Esophagus muscularis mucosa (tissue), 4 donors: ENCODE data around the gene STRBP. TPM values are rescaled to one million over a fixed set of nuclear protein-coding genes. Genes with fewer than 3 reads are reported as not detected.

Experiments used
- DNase-seq: peaks from one replicate; pipeline ENCODE4 v3.0.0-alpha.2; 2017; ENCODE audit errors: extremely low spot score
- H3K27ac ChIP-seq, 4 donors: fragments of 200-600 bp; sonication (generic); replicated peaks in 1 of 4; 1 replicate in 3 of 4; 2 replicates in 1 of 4; pipeline ENCODE4 v1.5.1; 2016 to 2019; ENCODE audit warnings: mild to moderate bottlenecking in 1 of 4
- H3K27me3 ChIP-seq, 4 donors: fragments of 200-600 bp; sonication (generic); one replicate each; pipeline versions ENCODE4 v1.5.1 to v1.6.0; 2016 to 2019
- H3K36me3 ChIP-seq, 4 donors: fragments of 200-600 bp; sonication (generic); one replicate each; pipeline ENCODE4 v1.5.1; 2016 to 2019
- H3K4me1 ChIP-seq, 4 donors: fragments of 200-600 bp; sonication (generic); one replicate each; pipeline ENCODE4 v1.5.1; 2016 to 2019
- H3K4me3 ChIP-seq, 4 donors: fragments of 200-600 bp; sonication (generic); 1 replicate in 2 of 4; 2 replicates in 2 of 4; pipeline ENCODE4 v1.5.1; 2016 to 2019; ENCODE audit warnings: mild to moderate bottlenecking in 4 of 4, moderate library complexity in 1 of 4
- H3K9me3 ChIP-seq, 4 donors: fragments of 200-600 bp; sonication (generic); 1 replicate in 3 of 4; 2 replicates in 1 of 4; pipeline ENCODE4 v1.5.1; 2016 to 2019
- CTCF ChIP-seq, 3 experiments: fragments of 200-600 bp in 2 of 3; fragments of 450-650 bp in 1 of 3; sonication (generic) in 2 of 3; IDR thresholded peaks; one replicate each; pipeline ENCODE4 v1.5.1; 2017 to 2019; ENCODE audit warnings: antibody characterized with exemption in 3 of 3, mild to moderate bottlenecking in 2 of 3, moderate library complexity in 1 of 3
- EP300 ChIP-seq: sonication (generic); formaldehyde crosslinking; IDR thresholded peaks from one replicate; pipeline ENCODE4 v1.6.1; 2017; ENCODE audit warnings: antibody characterized with exemption
- POLR2A ChIP-seq: fragments of 450-650 bp; IDR thresholded peaks from one replicate; pipeline ENCODE4 v1.6.1; 2017; ENCODE audit warnings: antibody characterized with exemption, moderate library complexity, mild to moderate bottlenecking, low read depth
- POLR2AphosphoS5 ChIP-seq, 2 donors: sonication (generic); formaldehyde crosslinking; IDR thresholded peaks; one replicate each; pipeline ENCODE4 v1.6.1; 2017; ENCODE audit warnings: antibody characterized with exemption in 2 of 2
- WGBS: methylation state at CpG from one replicate; pipeline ENCODE4 v1.1.5; 2018; 5-methylcytosine and 5-hydroxymethylcytosine counted together
- intact Hi-C: fragments of 100-400 bp; cut with DNase I; formaldehyde crosslinking; loops from one replicate; pipeline ENCODE4 v1.15.1; 2023
- total RNA-seq, 4 donors: library from RNA; depleted of rRNA; stranded (reverse); fragments of >200 nt; gene quantifications; one replicate each; pipeline versions ENCODE4 v1.1.0 to v1.2.1, GENCODE V29; 2016

Gene STRBP
- total RNA-seq, 4 donors from 2014 or later: 11.2 to 20.6 (median 14.5) TPM

GRCh38 chr9:123232332-123232731 is 36.1 kb downstream of the STRBP start:
- intact Hi-C loops: no loop called here
- Histone ChIP-seq H3K4me1 (no peaks in the 10 kb centered on the region), H3K9me3 (no peaks in the 10 kb centered on the region), H3K27ac (no peak overlapping the region), H3K27me3 (no peaks in the 10 kb centered on the region), H3K4me3 (no peak overlapping the region), H3K36me3 (no peaks in the 10 kb centered on the region)
- TF ChIP-seq CTCF (IDR thresholded peaks at IDR 0.05) (no peak), EP300 (no peak), POLR2A (no peak), POLR2AphosphoS5 (IDR thresholded peaks at IDR 0.05) (no peak)
- DNase-seq: no peak
- WGBS: 87% methylated on average over 3 of the region's 3 CpGs

- Histone ChIP-seq H3K27ac (no peak overlapping the region), H3K27me3 (no peaks in the 10 kb centered on the region), H3K4me3 (no peak overlapping the region), H3K36me3 (no peaks in the 10 kb centered on the region), H3K4me1 (no peaks in the 10 kb centered on the region), H3K9me3 (no peaks in the 10 kb centered on the region)
- intact Hi-C loops: no loop called here
- 100% methylated on average over 1 of the region's 1 CpG for WGBS
- no peak for DNase-seq
- TF ChIP-seq EP300 (no peak), POLR2A (no peak), POLR2AphosphoS5 (IDR thresholded peaks at IDR 0.05) (no peak), CTCF (IDR thresholded peaks at IDR 0.05) (no peak)
Measured at GRCh38 chr9:123231421-123231820, 37.0 kb downstream of the STRBP start.

- intact Hi-C loops: no loop called here
- H3K36me3 ChIP-seq: no peaks in the 10 kb centered on the region
- WGBS: 90% methylated on average over 4 of the region's 4 CpGs
- no peak for DNase-seq
- no peak overlapping the region for H3K4me3 ChIP-seq
- no peaks in the 10 kb centered on the region for H3K9me3 ChIP-seq
- H3K27me3 ChIP-seq: no peaks in the 10 kb centered on the region
- TF ChIP-seq CTCF (IDR thresholded peaks at IDR 0.05): no peak
- TF ChIP-seq POLR2AphosphoS5 (IDR thresholded peaks at IDR 0.05): no peak
- no peak for TF ChIP-seq POLR2A
- TF ChIP-seq EP300: no peak
- H3K4me1 ChIP-seq: peaks cover 0 to 5% (median 2%) of the 10 kb centered on the region in 4 donors
- no peak overlapping the region for H3K27ac ChIP-seq
Measured at GRCh38 chr9:123228967-123229366, 39.4 kb downstream of the STRBP start.

DNA sequence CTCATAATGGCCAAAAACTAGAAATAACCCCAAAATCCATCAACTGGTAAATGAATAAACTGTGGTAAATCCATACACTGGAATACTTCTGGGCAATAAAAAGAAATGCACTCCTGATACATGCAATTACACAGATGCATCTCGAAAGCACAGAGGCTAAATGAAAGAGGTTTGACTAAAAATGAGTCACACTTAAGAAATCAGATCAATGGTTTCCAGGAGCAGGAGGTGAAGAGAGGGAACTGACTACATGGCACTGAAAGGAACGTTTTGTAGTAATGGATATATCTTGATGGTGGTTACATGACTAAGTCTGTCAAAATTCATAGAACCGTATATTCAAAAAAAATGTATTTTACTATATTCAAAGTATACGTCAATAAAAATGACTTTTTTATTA is 42.4 kb downstream of the STRBP start:
- Histone ChIP-seq H3K4me3 (no peak overlapping the region), H3K27ac (no peak overlapping the region), H3K27me3 (no peaks in the 10 kb centered on the region), H3K4me1 (peaks cover 0 to 5% (median 2%) of the 10 kb centered on the region in 4 donors), H3K9me3 (no peaks in the 10 kb centered on the region), H3K36me3 (no peaks in the 10 kb centered on the region)
- intact Hi-C loops: no loop called here
- no peak for DNase-seq
- TF ChIP-seq CTCF (IDR thresholded peaks at IDR 0.05) (no peak), POLR2A (no peak), EP300 (no peak), POLR2AphosphoS5 (IDR thresholded peaks at IDR 0.05) (no peak)
- 84% methylated on average over 4 of the region's 4 CpGs for WGBS

- H3K27me3 ChIP-seq: no peaks in the 10 kb centered on the region
- no peak for DNase-seq
- no peak overlapping the region for H3K4me3 ChIP-seq
- no peaks in the 10 kb centered on the region for H3K9me3 ChIP-seq
- WGBS: 31% methylated on average over 4 of the region's 4 CpGs
- TF ChIP-seq POLR2AphosphoS5 (IDR thresholded peaks at IDR 0.05) (no peak), CTCF (IDR thresholded peaks at IDR 0.05) (peak; percentile 27 to 43 (median 41))
- intact Hi-C loops: no loop called here
- H3K27ac ChIP-seq: no peak overlapping the region
- peaks cover 0 to 5% (median 2%) of the 10 kb centered on the region in 4 donors for H3K4me1 ChIP-seq
- no peaks in the 10 kb centered on the region for H3K36me3 ChIP-seq
Measured at GRCh38 chr9:123225374-123225813, 43.0 kb downstream of the STRBP start.
